HEK293 (cell line): ENCODE results near the gene SMAGP.
"Not testable (repeated sequence)": the region's sequence is repeated elsewhere in the genome, so short reads cannot be mapped to it uniquely, and the experiment has no call there.

ENCODE experiments used
- CTCF ChIA-PET: fragments of 350-600 bp; formaldehyde crosslinking; extraction: SDS; loops from one replicate; lab custom pipeline; 2021; ENCODE audit warnings: antibody characterized with exemption; lab: Yijun Ruan, JAX
- POLR2A ChIA-PET: fragments of 300-600 bp; formaldehyde crosslinking; extraction: SDS; loops from one replicate; lab custom pipeline; 2020; ENCODE audit warnings: antibody characterized with exemption, inconsistent platforms; lab: Yijun Ruan, JAX
- H3K27ac ChIP-seq: fragments of 200-500 bp; sonication (Bioruptor generic); 2 replicates; pipeline ENCODE4 v1.5.1; 2014; ENCODE audit warnings: low read depth, low read length, control low read depth, inconsistent platforms; ENCODE audit errors: extremely low read depth
- H3K36me3 ChIP-seq, 2 experiments: fragments of 200-500 bp in 1 of 2; sonication (Bioruptor generic) in 1 of 2; 1 replicate in 1 of 2; 2 replicates in 1 of 2; pipeline ENCODE4 v1.5.1; 2014 to 2017; ENCODE audit warnings: inconsistent platforms in 2 of 2, low read length in 2 of 2; ENCODE audit not compliant: control insufficient read depth in 2 of 2, insufficient read depth in 1 of 2
- H3K4me1 ChIP-seq: fragments of 200-500 bp; sonication (Bioruptor generic); 2 replicates; pipeline ENCODE4 v1.5.1; 2014; ENCODE audit warnings: mild to moderate bottlenecking, low read length, inconsistent platforms; ENCODE audit not compliant: control insufficient read depth, insufficient read depth
- H3K4me3 ChIP-seq: 2 replicates; pipeline ENCODE4 v1.5.1; 2011; ENCODE audit warnings: low read depth, mild to moderate bottlenecking, control low read depth, low read length, moderate library complexity
- H3K9me3 ChIP-seq: fragments of 200-500 bp; sonication (Bioruptor generic); 2 replicates; pipeline ENCODE4 v1.5.1; 2014; ENCODE audit warnings: low read depth, low read length, inconsistent platforms; ENCODE audit not compliant: control insufficient read depth, insufficient read depth
- REPIN1 ChIP-seq: fragments of 450-650 bp; formaldehyde crosslinking; IDR thresholded peaks from 2 replicates; pipeline ENCODE4 v1.5.1; 2017; ENCODE audit warnings: missing biosample characterization, missing genetic modification characterization, low read depth
- ZBTB21 ChIP-seq: fragments of 450-650 bp; formaldehyde crosslinking; IDR thresholded peaks from 2 replicates; pipeline ENCODE4 v1.5.1; 2017; ENCODE audit warnings: missing biosample characterization, missing genetic modification characterization
- ZEB2 ChIP-seq: fragments of 450-650 bp; formaldehyde crosslinking; IDR thresholded peaks from 2 replicates; pipeline ENCODE4 v1.5.1; 2016; ENCODE audit warnings: missing biosample characterization, missing genetic modification characterization
- ZFP69B ChIP-seq: fragments of 450-650 bp; formaldehyde crosslinking; IDR thresholded peaks from 2 replicates; pipeline ENCODE4 v1.5.1; 2016; ENCODE audit warnings: missing biosample characterization, missing genetic modification characterization
- ZIC2 ChIP-seq: fragments of 450-650 bp; formaldehyde crosslinking; IDR thresholded peaks from 2 replicates; pipeline ENCODE4 v1.5.1; 2016; ENCODE audit warnings: missing biosample characterization, missing genetic modification characterization
- ZNF121 ChIP-seq: fragments of 450-650 bp; formaldehyde crosslinking; IDR thresholded peaks from 2 replicates; pipeline ENCODE4 v1.5.1; 2016; ENCODE audit warnings: missing biosample characterization, missing genetic modification characterization
- ZNF175 ChIP-seq: fragments of 450-650 bp; formaldehyde crosslinking; IDR thresholded peaks from 2 replicates; pipeline ENCODE4 v1.5.1; 2016; ENCODE audit warnings: missing biosample characterization, missing genetic modification characterization
- ZNF23 ChIP-seq: fragments of 450-650 bp; formaldehyde crosslinking; IDR thresholded peaks from 2 replicates; pipeline ENCODE4 v1.5.1; 2016; ENCODE audit warnings: missing biosample characterization, missing genetic modification characterization, borderline replicate concordance
- ZNF335 ChIP-seq: fragments of 450-650 bp; formaldehyde crosslinking; conservative IDR thresholded peaks from 2 replicates; pipeline ENCODE4 v1.5.1; 2016; ENCODE audit warnings: missing biosample characterization, missing genetic modification characterization
- ZNF366 ChIP-seq: fragments of 450-650 bp; formaldehyde crosslinking; conservative IDR thresholded peaks from 2 replicates; pipeline ENCODE4 v1.5.1; 2016; ENCODE audit warnings: missing biosample characterization, missing genetic modification characterization
- ZNF529 ChIP-seq: fragments of 450-650 bp; formaldehyde crosslinking; IDR thresholded peaks from 2 replicates; pipeline ENCODE4 v1.5.1; 2017; ENCODE audit warnings: missing genetic modification characterization, missing biosample characterization; ENCODE audit not compliant: insufficient replicate concordance
- ZNF610 ChIP-seq: fragments of 450-650 bp; formaldehyde crosslinking; IDR thresholded peaks from 2 replicates; pipeline ENCODE4 v1.5.1; 2016; ENCODE audit warnings: missing biosample characterization, missing genetic modification characterization, borderline replicate concordance
- ZNF843 ChIP-seq: fragments of 450-650 bp; formaldehyde crosslinking; IDR thresholded peaks from 2 replicates; pipeline ENCODE4 v1.5.1; 2016; ENCODE audit warnings: missing biosample characterization, missing genetic modification characterization
- TF ChIP-seq, protein P1 (sequence below): fragments of 450-650 bp; formaldehyde crosslinking; IDR thresholded peaks from 2 replicates; pipeline ENCODE4 v1.5.1; 2016; ENCODE audit warnings: missing biosample characterization, missing genetic modification characterization
- TF ChIP-seq, protein P2 (sequence below): fragments of 450-650 bp; formaldehyde crosslinking; IDR thresholded peaks from 2 replicates; pipeline ENCODE4 v1.5.1; 2016; ENCODE audit warnings: missing biosample characterization, missing genetic modification characterization, low read depth
- TF ChIP-seq, protein P3 (sequence below): fragments of 450-650 bp; IDR thresholded peaks from 2 replicates; pipeline ENCODE4 v1.5.1; 2018; ENCODE audit warnings: missing biosample characterization, missing genetic modification characterization
- TF ChIP-seq, protein P4 (sequence below): fragments of 450-650 bp; formaldehyde crosslinking; IDR thresholded peaks from 2 replicates; pipeline ENCODE4 v1.5.1; 2016; ENCODE audit warnings: missing biosample characterization, missing genetic modification characterization, borderline replicate concordance
- TF ChIP-seq, protein P5 (sequence below): fragments of 450-650 bp; formaldehyde crosslinking; IDR thresholded peaks from 2 replicates; pipeline ENCODE4 v1.5.1; 2016; ENCODE audit warnings: missing biosample characterization, missing genetic modification characterization

The SMAGP gene

DNA sequence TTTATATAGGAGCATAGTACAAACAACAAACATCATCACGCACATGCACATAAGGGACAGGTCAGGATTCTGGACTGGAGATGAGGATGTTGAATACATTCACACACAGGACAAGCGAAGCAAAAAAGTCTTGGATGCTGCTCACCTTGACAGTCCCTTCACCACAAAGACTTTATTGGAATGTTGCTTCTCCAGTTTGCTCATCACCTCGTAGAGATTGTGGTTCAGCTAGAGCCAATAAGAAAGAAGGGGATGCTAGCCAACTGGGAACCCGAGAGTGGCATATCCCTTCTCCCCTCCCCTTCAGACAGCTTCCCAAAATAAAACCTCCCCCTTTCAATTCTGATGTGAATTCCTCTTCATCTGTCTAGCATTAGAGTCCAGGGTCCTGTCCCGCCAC, 25.4 kb upstream of the SMAGP start:
- CTCF ChIA-PET: interaction anchor here (1.4 kb wide), 1 partner anchor 46 kb away, joined by 6 read pairs; no protein-coding TSS in a partner anchor

DNA sequence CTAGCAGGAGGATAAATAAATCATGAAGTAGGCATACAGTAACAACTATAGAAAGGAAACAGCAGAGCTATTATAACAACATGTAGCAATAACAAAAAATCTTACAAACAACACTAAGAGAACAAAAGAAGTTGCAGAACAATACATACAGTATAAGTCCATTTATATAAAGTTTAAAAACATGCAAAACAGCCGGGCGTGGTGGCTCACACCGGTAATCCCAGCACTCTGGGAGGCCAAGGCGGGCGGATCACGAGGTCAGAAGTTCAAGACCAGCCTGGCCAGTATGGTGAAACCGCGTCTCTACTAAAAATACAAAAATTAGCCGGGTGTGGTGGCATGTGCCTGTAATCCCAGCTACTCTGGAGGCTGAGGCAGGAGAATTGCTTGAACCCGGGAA, 23.9 kb upstream of the SMAGP start:
- H3K9me3 ChIP-seq, H3K4me1 ChIP-seq, POLR2A ChIA-PET, H3K4me3 ChIP-seq, H3K36me3 ChIP-seq, H3K27ac ChIP-seq: not testable (repeated sequence)
- CTCF ChIA-PET: interaction anchor here (0.6 to 0.7 kb wide), 3 partner anchors 27 to 185 kb away, joined by 3 to 4 read pairs (median 3); no protein-coding TSS in a partner anchor

More for the DNA sequence above, 25.4 kb upstream of the SMAGP start:
- H3K4me3 ChIP-seq: no peak overlapping the region
- POLR2A ChIA-PET: interaction anchor here (0.7 kb wide), 1 partner anchor 8 kb away, joined by 3 read pairs; no protein-coding TSS in a partner anchor
- TF ChIP-seq, protein P1, sequence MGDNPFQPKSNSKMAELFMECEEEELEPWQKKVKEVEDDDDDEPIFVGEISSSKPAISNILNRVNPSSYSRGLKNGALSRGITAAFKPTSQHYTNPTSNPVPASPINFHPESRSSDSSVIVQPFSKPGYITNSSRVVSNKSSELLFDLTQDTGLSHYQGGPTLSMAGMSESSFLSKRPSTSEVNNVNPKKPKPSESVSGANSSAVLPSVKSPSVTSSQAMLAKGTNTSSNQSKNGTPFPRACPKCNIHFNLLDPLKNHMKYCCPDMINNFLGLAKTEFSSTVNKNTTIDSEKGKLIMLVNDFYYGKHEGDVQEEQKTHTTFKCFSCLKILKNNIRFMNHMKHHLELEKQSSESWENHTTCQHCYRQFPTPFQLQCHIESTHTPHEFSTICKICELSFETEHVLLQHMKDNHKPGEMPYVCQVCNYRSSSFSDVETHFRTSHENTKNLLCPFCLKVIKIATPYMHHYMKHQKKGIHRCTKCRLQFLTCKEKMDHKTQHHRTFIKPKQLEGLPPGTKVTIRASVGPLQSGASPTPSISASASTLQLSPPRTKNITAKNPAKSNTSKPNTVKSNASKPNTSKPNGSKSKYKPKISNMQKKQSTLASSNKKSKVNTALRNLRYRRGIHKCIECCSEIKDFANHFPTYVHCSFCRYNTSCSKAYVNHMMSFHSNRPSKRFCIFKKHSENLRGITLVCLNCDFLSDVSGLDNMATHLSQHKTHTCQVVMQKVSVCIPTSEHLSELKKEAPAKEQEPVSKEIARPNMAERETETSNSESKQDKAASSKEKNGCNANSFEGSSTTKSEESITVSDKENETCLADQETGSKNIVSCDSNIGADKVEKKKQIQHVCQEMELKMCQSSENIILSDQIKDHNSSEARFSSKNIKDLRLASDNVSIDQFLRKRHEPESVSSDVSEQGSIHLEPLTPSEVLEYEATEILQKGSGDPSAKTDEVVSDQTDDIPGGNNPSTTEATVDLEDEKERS: no peak
- no peak for TF ChIP-seq ZEB2 (tag by site-specific recombination)
- TF ChIP-seq ZNF335 (tag by site-specific recombination): no peak
- TF ChIP-seq, all 188 proteins: peak for 0
- no peaks in the 10 kb centered on the region for H3K36me3 ChIP-seq
- H3K9me3 ChIP-seq: no peaks in the 10 kb centered on the region
- no peak overlapping the region for H3K27ac ChIP-seq
- no peaks in the 10 kb centered on the region for H3K4me1 ChIP-seq

DNA sequence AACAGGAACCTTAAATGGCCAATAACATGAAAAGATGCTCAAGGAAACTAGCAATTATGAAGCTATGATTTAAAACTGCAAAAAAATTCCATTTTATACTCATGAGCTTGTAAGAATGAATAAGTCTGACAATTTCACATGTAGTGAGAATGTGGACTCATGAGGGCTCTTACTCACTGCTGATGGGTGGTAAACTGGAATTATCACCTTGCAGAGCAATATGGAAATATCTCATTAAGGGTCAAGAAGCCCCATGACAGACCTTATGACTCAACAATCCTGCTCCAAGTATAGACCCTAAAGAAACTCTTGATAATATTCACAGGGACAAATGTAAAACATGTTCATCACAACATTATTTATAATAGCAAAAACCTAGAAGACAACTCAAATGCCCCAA, 23.5 kb upstream of the SMAGP start:
- POLR2A ChIA-PET: no interaction called here
- no peak for TF ChIP-seq ZNF366
- TF ChIP-seq, protein P2, sequence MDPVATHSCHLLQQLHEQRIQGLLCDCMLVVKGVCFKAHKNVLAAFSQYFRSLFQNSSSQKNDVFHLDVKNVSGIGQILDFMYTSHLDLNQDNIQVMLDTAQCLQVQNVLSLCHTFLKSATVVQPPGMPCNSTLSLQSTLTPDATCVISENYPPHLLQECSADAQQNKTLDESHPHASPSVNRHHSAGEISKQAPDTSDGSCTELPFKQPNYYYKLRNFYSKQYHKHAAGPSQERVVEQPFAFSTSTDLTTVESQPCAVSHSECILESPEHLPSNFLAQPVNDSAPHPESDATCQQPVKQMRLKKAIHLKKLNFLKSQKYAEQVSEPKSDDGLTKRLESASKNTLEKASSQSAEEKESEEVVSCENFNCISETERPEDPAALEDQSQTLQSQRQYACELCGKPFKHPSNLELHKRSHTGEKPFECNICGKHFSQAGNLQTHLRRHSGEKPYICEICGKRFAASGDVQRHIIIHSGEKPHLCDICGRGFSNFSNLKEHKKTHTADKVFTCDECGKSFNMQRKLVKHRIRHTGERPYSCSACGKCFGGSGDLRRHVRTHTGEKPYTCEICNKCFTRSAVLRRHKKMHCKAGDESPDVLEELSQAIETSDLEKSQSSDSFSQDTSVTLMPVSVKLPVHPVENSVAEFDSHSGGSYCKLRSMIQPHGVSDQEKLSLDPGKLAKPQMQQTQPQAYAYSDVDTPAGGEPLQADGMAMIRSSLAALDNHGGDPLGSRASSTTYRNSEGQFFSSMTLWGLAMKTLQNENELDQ (tag by site-specific recombination): no peak
- TF ChIP-seq REPIN1: no peak
- TF ChIP-seq ZNF121 (tag by site-specific recombination): no peak
- no peak for TF ChIP-seq ZNF23 (tag by site-specific recombination)
- TF ChIP-seq ZBTB21 (tag by site-specific recombination): no peak
- TF ChIP-seq, protein P3, sequence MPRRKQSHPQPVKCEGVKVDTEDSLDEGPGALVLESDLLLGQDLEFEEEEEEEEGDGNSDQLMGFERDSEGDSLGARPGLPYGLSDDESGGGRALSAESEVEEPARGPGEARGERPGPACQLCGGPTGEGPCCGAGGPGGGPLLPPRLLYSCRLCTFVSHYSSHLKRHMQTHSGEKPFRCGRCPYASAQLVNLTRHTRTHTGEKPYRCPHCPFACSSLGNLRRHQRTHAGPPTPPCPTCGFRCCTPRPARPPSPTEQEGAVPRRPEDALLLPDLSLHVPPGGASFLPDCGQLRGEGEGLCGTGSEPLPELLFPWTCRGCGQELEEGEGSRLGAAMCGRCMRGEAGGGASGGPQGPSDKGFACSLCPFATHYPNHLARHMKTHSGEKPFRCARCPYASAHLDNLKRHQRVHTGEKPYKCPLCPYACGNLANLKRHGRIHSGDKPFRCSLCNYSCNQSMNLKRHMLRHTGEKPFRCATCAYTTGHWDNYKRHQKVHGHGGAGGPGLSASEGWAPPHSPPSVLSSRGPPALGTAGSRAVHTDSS (tag by site-specific recombination): no peak
- no peak for TF ChIP-seq ZIC2 (tag by site-specific recombination)
- TF ChIP-seq, protein P4, sequence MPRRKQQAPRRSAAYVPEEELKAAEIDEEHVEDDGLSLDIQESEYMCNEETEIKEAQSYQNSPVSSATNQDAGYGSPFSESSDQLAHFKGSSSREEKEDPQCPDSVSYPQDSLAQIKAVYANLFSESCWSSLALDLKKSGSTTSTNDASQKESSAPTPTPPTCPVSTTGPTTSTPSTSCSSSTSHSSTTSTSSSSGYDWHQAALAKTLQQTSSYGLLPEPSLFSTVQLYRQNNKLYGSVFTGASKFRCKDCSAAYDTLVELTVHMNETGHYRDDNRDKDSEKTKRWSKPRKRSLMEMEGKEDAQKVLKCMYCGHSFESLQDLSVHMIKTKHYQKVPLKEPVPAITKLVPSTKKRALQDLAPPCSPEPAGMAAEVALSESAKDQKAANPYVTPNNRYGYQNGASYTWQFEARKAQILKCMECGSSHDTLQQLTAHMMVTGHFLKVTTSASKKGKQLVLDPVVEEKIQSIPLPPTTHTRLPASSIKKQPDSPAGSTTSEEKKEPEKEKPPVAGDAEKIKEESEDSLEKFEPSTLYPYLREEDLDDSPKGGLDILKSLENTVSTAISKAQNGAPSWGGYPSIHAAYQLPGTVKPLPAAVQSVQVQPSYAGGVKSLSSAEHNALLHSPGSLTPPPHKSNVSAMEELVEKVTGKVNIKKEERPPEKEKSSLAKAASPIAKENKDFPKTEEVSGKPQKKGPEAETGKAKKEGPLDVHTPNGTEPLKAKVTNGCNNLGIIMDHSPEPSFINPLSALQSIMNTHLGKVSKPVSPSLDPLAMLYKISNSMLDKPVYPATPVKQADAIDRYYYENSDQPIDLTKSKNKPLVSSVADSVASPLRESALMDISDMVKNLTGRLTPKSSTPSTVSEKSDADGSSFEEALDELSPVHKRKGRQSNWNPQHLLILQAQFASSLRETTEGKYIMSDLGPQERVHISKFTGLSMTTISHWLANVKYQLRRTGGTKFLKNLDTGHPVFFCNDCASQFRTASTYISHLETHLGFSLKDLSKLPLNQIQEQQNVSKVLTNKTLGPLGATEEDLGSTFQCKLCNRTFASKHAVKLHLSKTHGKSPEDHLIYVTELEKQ: no peak
- TF ChIP-seq ZNF529: no peak
- TF ChIP-seq, protein P5, sequence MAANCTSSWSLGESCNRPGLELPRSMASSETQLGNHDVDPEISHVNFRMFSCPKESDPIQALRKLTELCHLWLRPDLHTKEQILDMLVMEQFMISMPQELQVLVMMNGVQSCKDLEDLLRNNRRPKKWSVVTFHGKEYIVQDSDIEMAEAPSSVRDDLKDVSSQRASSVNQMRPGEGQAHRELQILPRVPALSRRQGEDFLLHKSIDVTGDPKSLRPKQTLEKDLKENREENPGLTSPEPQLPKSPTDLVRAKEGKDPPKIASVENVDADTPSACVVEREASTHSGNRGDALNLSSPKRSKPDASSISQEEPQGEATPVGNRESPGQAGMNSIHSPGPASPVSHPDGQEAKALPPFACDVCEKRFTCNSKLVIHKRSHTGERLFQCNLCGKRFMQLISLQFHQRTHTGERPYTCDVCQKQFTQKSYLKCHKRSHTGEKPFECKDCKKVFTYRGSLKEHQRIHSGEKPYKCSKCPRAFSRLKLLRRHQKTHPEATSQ (tag by site-specific recombination): no peak
- no peak for TF ChIP-seq ZNF610
- no peak for TF ChIP-seq ZNF843
- TF ChIP-seq ZFP69B: no peak
- no peak for TF ChIP-seq ZNF175 (tag by site-specific recombination)
- TF ChIP-seq, all 188 proteins: peak for 0
- CTCF ChIA-PET: interaction anchor here (0.6 to 0.7 kb wide), 4 partner anchors 28 to 188 kb away, joined by 3 to 4 read pairs (median 3); no protein-coding TSS in a partner anchor
- H3K27ac ChIP-seq: no peak overlapping the region
- H3K9me3 ChIP-seq: no peaks in the 10 kb centered on the region
- no peak overlapping the region for H3K4me3 ChIP-seq
- no peaks in the 10 kb centered on the region for H3K4me1 ChIP-seq
- H3K36me3 ChIP-seq: no peaks in the 10 kb centered on the region
